Neural cell (in vitro differentiated cells): ENCODE measurements around the gene GSDME. TPM values are rescaled to one million over a fixed set of nuclear protein-coding genes. Genes with fewer than 3 reads are reported as not detected.
"Not testable (repeated sequence)": the region's sequence is repeated elsewhere in the genome, so short reads cannot be mapped to it uniquely, and the experiment has no call there.

ENCODE experiments used
- H2AFZ ChIP-seq: fragments of 200-600, 300-800 bp; sonication (generic), shearing (Covaris generic); 2 replicates; pipeline ENCODE4 v1.6.0; 2014; ENCODE audit warnings: low read depth, mild to moderate bottlenecking, antibody characterized with exemption, low read length, moderate library complexity
- H3F3A ChIP-seq: fragments of 200-600 bp; shearing (Covaris generic); 2 replicates; pipeline ENCODE4 v1.6.1; 2016; ENCODE audit warnings: mild to moderate bottlenecking, moderate library complexity, mixed read lengths, antibody characterized with exemption, low read length; ENCODE audit not compliant: insufficient read depth, poor library complexity, severe bottlenecking
- H3K27ac ChIP-seq: fragments of 200-600, 300-800 bp; sonication (generic), shearing (Covaris generic); 2 replicates; pipeline ENCODE4 v1.5.1; 2014; ENCODE audit warnings: mild to moderate bottlenecking, low read length, moderate library complexity
- H3K27me3 ChIP-seq: fragments of 300-800, 200-600 bp; sonication (generic), shearing (Covaris generic); 2 replicates; pipeline ENCODE4 v1.6.0; 2014; ENCODE audit warnings: mild to moderate bottlenecking, low read depth, low read length, moderate library complexity; ENCODE audit not compliant: insufficient read depth
- H3K36me3 ChIP-seq: fragments of 300-800, 200-600 bp; sonication (generic), shearing (Covaris generic); 2 replicates; pipeline ENCODE4 v1.5.1; 2014; ENCODE audit warnings: mild to moderate bottlenecking, antibody characterized with exemption, low read length, moderate library complexity; ENCODE audit not compliant: insufficient read depth
- H3K4me2 ChIP-seq: fragments of 300-800, 200-600 bp; sonication (generic), shearing (Covaris generic); 2 replicates; pipeline ENCODE4 v1.6.0; 2014; ENCODE audit warnings: mild to moderate bottlenecking, low read length
- H3K4me3 ChIP-seq: fragments of 300-800, 200-600 bp; sonication (generic), shearing (Covaris generic); 2 replicates; pipeline ENCODE4 v1.5.1; 2014; ENCODE audit warnings: mild to moderate bottlenecking, low read length, moderate library complexity
- H3K79me2 ChIP-seq: fragments of 200-600 bp; shearing (Covaris generic); replicated peaks from 2 replicates; pipeline ENCODE4 v1.6.0; 2014; ENCODE audit warnings: mild to moderate bottlenecking, low read length, moderate library complexity; ENCODE audit not compliant: insufficient read depth
- H3K9ac ChIP-seq: fragments of 300-800, 200-600 bp; sonication (generic), shearing (Covaris generic); 2 replicates; pipeline ENCODE4 v1.6.1; 2016; ENCODE audit warnings: mild to moderate bottlenecking, low read length, mixed read lengths
- H3K9me2 ChIP-seq: fragments of 200-600 bp; shearing (Covaris generic); 2 replicates; pipeline ENCODE4 v1.6.1; 2016; ENCODE audit warnings: mild to moderate bottlenecking, low read length, mixed read lengths; ENCODE audit not compliant: insufficient read depth
- H3K9me3 ChIP-seq: fragments of 200-600, 300-800 bp; sonication (generic), shearing (Covaris generic); 2 replicates; pipeline ENCODE4 v1.6.1; 2016; ENCODE audit warnings: mild to moderate bottlenecking, mixed run types, low read length, moderate library complexity, mixed read lengths
- H4K20me1 ChIP-seq: fragments of 200-600 bp; shearing (Covaris generic); 2 replicates; pipeline ENCODE4 v1.6.1; 2016; ENCODE audit warnings: mild to moderate bottlenecking, mixed run types; ENCODE audit not compliant: insufficient read depth
- EP300 ChIP-seq: fragments of 450-650 bp; conservative IDR thresholded peaks from 2 replicates; pipeline ENCODE4 v1.6.1; 2014; ENCODE audit warnings: antibody characterized with exemption, mild to moderate bottlenecking, moderate library complexity; ENCODE audit not compliant: poor library complexity, severe bottlenecking
- EZH2 ChIP-seq: fragments of 200-600, 300-800 bp; shearing (Covaris generic), sonication (generic); IDR thresholded peaks from 2 replicates; pipeline ENCODE4 v1.6.1; 2014; ENCODE audit warnings: antibody characterized with exemption, low read length, borderline replicate concordance, mild to moderate bottlenecking; ENCODE audit not compliant: insufficient read depth, poor library complexity, severe bottlenecking
- MXI1 ChIP-seq: fragments of 450-650 bp; conservative IDR thresholded peaks from 2 replicates; pipeline ENCODE4 v1.6.1; 2014; ENCODE audit warnings: antibody characterized with exemption, mild to moderate bottlenecking; ENCODE audit not compliant: poor library complexity, severe bottlenecking
- POLR2AphosphoS5 ChIP-seq: IDR thresholded peaks from 2 replicates; pipeline ENCODE4 v1.6.1; 2012
- RAD21 ChIP-seq: fragments of 450-650 bp; conservative IDR thresholded peaks from 2 replicates; pipeline ENCODE4 v1.6.1; 2014; ENCODE audit warnings: antibody characterized with exemption, mild to moderate bottlenecking, moderate library complexity
- SMC3 ChIP-seq: fragments of 450-650 bp; conservative IDR thresholded peaks from 2 replicates; pipeline ENCODE4 v1.6.1; 2014; ENCODE audit warnings: antibody characterized with exemption, mild to moderate bottlenecking, moderate library complexity; ENCODE audit not compliant: poor library complexity
- TAF1 ChIP-seq: IDR thresholded peaks from 2 replicates; pipeline ENCODE4 v1.6.1; 2012; ENCODE audit warnings: low read depth
- polyA plus RNA-seq: library from polyadenylated mRNA; depleted of rRNA; stranded (reverse); fragments of >200 nt; gene quantifications from 2 replicates; pipeline ENCODE4 v1.2.3, GENCODE V29; 2014
- TF ChIP-seq, protein P1 (sequence below): IDR thresholded peaks from 2 replicates; pipeline ENCODE4 v1.6.1; 2012; ENCODE audit warnings: borderline replicate concordance
- TF ChIP-seq, protein P2 (sequence below): fragments of 450-650 bp; IDR thresholded peaks from 2 replicates; pipeline ENCODE4 v1.5.1; 2014; ENCODE audit warnings: antibody characterized with exemption, mild to moderate bottlenecking, moderate library complexity; ENCODE audit not compliant: poor library complexity, severe bottlenecking

Gene GSDME
- polyA plus RNA-seq, 1 donor from 2014 or later: 42.9 TPM

DNA sequence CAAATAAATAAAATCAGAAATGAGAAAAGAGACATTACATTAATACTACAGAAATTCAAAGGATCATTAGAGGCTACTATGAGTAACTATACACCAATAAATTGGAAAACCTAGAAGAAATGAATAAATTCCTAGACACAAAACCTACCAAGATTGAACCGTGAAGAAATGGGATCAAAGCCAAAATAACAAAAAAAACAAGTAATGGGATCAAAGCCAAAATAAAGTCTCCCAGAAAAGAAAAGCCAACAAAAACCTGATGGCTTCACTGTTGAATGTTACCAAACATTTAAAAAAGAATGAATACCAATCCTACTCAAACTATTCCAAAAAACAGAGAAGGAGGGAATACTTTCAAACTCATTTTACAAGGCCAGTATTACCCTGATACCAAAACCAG is 20.0 kb downstream of the GSDME start:
- Histone ChIP-seq H3K9me2 (no peaks in the 10 kb centered on the region), H3K27me3 (no peaks in the 10 kb centered on the region), H3K27ac (no peak overlapping the region), H3K79me2 (no peaks in the 10 kb centered on the region), H3K36me3 (no peaks in the 10 kb centered on the region), H3F3A (no peaks in the 10 kb centered on the region), H3K4me2 (no peak overlapping the region), H3K9me3 (peaks cover 5% of the 10 kb centered on the region), H4K20me1 (no peaks in the 10 kb centered on the region), H3K9ac (no peak overlapping the region), H3K4me3 (no peak overlapping the region), H2AFZ (no peak overlapping the region)
- TF ChIP-seq TAF1: no peak
- no peak for TF ChIP-seq POLR2AphosphoS5
- TF ChIP-seq, protein P1, sequence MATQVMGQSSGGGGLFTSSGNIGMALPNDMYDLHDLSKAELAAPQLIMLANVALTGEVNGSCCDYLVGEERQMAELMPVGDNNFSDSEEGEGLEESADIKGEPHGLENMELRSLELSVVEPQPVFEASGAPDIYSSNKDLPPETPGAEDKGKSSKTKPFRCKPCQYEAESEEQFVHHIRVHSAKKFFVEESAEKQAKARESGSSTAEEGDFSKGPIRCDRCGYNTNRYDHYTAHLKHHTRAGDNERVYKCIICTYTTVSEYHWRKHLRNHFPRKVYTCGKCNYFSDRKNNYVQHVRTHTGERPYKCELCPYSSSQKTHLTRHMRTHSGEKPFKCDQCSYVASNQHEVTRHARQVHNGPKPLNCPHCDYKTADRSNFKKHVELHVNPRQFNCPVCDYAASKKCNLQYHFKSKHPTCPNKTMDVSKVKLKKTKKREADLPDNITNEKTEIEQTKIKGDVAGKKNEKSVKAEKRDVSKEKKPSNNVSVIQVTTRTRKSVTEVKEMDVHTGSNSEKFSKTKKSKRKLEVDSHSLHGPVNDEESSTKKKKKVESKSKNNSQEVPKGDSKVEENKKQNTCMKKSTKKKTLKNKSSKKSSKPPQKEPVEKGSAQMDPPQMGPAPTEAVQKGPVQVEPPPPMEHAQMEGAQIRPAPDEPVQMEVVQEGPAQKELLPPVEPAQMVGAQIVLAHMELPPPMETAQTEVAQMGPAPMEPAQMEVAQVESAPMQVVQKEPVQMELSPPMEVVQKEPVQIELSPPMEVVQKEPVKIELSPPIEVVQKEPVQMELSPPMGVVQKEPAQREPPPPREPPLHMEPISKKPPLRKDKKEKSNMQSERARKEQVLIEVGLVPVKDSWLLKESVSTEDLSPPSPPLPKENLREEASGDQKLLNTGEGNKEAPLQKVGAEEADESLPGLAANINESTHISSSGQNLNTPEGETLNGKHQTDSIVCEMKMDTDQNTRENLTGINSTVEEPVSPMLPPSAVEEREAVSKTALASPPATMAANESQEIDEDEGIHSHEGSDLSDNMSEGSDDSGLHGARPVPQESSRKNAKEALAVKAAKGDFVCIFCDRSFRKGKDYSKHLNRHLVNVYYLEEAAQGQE: no peak
- TF ChIP-seq SMC3: no peak
- TF ChIP-seq MXI1: no peak
- TF ChIP-seq EP300: no peak
- TF ChIP-seq RAD21: no peak
- no peak for TF ChIP-seq EZH2
- TF ChIP-seq, protein P2, sequence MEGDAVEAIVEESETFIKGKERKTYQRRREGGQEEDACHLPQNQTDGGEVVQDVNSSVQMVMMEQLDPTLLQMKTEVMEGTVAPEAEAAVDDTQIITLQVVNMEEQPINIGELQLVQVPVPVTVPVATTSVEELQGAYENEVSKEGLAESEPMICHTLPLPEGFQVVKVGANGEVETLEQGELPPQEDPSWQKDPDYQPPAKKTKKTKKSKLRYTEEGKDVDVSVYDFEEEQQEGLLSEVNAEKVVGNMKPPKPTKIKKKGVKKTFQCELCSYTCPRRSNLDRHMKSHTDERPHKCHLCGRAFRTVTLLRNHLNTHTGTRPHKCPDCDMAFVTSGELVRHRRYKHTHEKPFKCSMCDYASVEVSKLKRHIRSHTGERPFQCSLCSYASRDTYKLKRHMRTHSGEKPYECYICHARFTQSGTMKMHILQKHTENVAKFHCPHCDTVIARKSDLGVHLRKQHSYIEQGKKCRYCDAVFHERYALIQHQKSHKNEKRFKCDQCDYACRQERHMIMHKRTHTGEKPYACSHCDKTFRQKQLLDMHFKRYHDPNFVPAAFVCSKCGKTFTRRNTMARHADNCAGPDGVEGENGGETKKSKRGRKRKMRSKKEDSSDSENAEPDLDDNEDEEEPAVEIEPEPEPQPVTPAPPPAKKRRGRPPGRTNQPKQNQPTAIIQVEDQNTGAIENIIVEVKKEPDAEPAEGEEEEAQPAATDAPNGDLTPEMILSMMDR: no peak

DNA sequence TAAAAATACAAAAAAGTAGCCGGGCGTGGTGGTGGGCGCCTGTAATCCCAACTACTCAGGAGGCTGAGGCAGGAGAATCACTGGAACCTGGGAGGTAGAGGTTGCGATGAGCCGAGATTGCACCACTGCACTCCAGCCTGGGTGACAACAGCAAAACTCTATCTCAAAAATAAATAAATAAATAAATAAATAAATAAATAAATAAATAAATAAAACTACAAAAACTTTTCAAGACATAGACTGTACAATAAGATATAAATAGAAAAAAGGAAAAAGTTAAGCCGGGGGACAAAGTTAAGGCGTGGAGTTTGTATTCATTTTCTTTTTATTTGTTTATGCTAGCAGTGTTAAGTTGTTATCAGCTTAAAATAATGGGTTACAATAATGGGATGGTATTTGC is 21.7 kb downstream of the GSDME start:
- not testable (repeated sequence) for H3K36me3 ChIP-seq, H3K9ac ChIP-seq, H3K4me2 ChIP-seq, H3K9me3 ChIP-seq, H3K9me2 ChIP-seq, H3F3A ChIP-seq, H4K20me1 ChIP-seq, H3K79me2 ChIP-seq, H2AFZ ChIP-seq, H3K27me3 ChIP-seq, H3K27ac ChIP-seq, H3K4me3 ChIP-seq

GRCh38 chr7:24734306-24734705 is 23.0 kb downstream of the GSDME start:
- no peaks in the 10 kb centered on the region for H3F3A ChIP-seq
- peaks cover 5% of the 10 kb centered on the region for H3K9me3 ChIP-seq
- no peak overlapping the region for H3K4me2 ChIP-seq
- no peak overlapping the region for H2AFZ ChIP-seq
- H3K79me2 ChIP-seq: no peaks in the 10 kb centered on the region
- no peaks in the 10 kb centered on the region for H3K36me3 ChIP-seq
- no peak for TF ChIP-seq EZH2
- TF ChIP-seq EP300: no peak
- TF ChIP-seq RAD21: no peak
- no peak for TF ChIP-seq MXI1
- no peak for TF ChIP-seq SMC3
- TF ChIP-seq TAF1: no peak
- TF ChIP-seq POLR2AphosphoS5: no peak
- TF ChIP-seq, protein P1: no peak
- TF ChIP-seq, protein P2: no peak
- H3K27me3 ChIP-seq: no peaks in the 10 kb centered on the region
- H3K9ac ChIP-seq: no peak overlapping the region
- H3K27ac ChIP-seq: no peak overlapping the region
- no peaks in the 10 kb centered on the region for H3K9me2 ChIP-seq
- no peak overlapping the region for H3K4me3 ChIP-seq
- H4K20me1 ChIP-seq: no peaks in the 10 kb centered on the region
